Measurements from ENCODE around the gene DDIT3. TPM values are rescaled to one million over a fixed set of nuclear protein-coding genes. Genes with fewer than 3 reads are reported as not detected.

The DDIT3 gene
- total RNA-seq, 1 experiment from 2014 or later, result 45.3 TPM

- no peak for DNase-seq (ENCODE audit: low spot score)
Measured at GRCh38 chr12:57547288-57548012, 27.1 kb upstream of the DDIT3 start.

GRCh38 chr12:57546438-57547287 is 26.3 kb upstream of the DDIT3 start, which contains the start of gene DCTN2:
DCTN2 (minus strand) TSS chr12:57547192; CDS start chr12:57547063, 129 bp downstream.
- DNase-seq (ENCODE audit: low spot score), result peak; percentile 97

DNA sequence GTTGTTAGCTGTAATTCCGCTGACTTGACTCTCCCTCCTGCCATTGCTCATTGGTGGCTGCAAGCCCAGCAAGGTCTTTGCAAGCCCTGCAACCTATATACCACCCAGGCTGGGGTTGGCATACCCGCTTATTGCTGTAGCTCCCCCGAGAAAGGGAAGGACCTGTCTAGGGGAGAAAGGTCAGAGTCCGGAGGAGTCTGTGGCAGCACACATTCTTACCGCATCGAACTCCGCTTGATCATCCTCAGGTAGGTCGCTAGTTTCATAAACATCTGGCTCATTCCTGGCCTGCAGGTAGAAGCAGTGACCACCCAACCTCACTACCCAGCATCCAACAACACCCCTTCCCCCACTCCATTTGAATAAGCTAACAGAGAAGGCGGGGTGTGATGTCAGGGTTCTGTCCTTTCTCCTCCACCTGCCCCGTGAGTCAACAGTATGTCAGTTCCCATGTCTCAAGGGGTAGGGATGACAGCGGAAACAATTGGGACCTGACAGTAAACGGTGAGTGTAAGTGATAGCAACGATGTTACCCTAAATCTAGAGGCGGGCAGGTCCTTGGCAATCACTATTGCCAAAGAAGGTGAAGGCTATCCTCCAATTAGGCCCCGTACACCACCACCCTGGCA is 25.6 kb upstream of the DDIT3 start:
- DNase-seq (ENCODE audit: low spot score), result peak; percentile 30

DNA sequence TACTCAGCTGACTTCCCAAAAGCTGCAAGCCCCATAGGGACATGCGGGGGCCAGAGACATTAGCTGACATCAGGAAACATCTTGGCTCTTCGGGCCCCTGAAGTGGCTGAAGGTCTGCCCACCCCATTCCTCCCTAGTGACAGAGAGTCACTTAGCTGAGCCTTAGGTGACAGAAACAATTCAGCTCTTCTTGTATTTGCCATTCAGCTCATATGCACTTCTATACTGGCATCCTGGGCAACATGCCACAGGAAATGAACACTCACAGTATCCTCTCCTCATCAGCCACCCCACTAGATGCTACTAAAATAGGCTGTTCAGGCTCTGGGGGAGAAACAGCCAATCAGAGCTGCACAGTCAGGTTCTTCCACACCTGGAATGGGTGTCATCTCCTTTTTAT is 23.3 kb upstream of the DDIT3 start:
- peak; percentile 20 for DNase-seq (ENCODE audit: low spot score)

DNA sequence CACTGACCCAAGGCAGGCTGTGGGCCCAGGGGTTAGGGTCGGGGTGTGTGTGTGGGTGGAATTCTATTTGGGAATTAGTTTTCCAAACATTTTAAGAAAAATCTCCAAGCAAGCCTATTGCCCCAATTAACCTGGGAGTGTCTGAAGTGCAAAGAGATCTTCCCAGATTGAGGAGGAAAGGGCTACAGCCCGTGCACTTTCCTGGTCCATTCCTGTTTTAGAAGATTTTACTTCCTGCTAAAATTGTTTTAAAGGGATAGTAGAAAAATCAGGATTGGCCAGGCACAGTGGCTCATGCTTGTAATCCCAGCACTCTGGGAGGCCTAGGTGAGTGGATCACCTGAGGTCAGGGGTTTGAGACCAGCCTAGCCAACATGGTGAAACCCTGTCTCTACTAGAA is 21.4 kb upstream of the DDIT3 start:
- DNase-seq (ENCODE audit: low spot score), result no peak

- DNase-seq (ENCODE audit: low spot score), result no peak
Measured at GRCh38 chr12:57541001-57541400, 20.7 kb upstream of the DDIT3 start.

GRCh38 chr12:57539134-57539768 is 18.9 kb upstream of the DDIT3 start:
- no peak for DNase-seq (ENCODE audit: low spot score)

GRCh38 chr12:57536597-57536942 is 16.3 kb upstream of the DDIT3 start:
- DNase-seq (ENCODE audit: low spot score), result no peak

- DNase-seq (ENCODE audit: low spot score), result no peak
Measured at GRCh38 chr12:57535764-57536596, 15.7 kb upstream of the DDIT3 start.

GRCh38 chr12:57534991-57535543 is 14.8 kb upstream of the DDIT3 start:
- DNase-seq (ENCODE audit: low spot score), result no peak

- no peak for DNase-seq (ENCODE audit: low spot score)
Measured at GRCh38 chr12:57534250-57534649, 13.9 kb upstream of the DDIT3 start.

- no peak for DNase-seq (ENCODE audit: low spot score)
Measured at GRCh38 chr12:57533108-57533507, 12.8 kb upstream of the DDIT3 start.

DNA sequence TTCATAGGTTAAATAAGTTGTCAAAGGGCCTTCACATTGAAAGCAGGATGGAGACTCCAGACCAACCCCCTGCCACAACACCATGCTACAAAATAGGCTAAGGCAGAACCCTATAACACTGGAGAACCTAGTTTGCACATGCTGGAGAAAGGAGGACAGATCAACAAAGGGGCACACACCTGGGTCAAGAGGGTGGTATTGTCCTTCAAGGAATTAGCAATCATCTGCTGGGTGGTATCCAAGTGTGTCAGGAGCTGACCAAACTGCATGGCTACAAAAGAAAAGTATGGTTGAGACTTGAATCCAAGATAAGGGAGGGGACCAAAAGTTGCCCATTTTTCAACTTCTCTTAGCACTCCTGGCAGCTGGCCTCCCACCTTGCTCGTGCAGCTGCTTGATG is 11.5 kb upstream of the DDIT3 start:
- no peak for DNase-seq (ENCODE audit: low spot score)

GRCh38 chr12:57530396-57531142 is 10.3 kb upstream of the DDIT3 start:
- DNase-seq (ENCODE audit: low spot score), result no peak

- no peak for DNase-seq (ENCODE audit: low spot score)
Measured at GRCh38 chr12:57529831-57530230, 9.5 kb upstream of the DDIT3 start.

DNA sequence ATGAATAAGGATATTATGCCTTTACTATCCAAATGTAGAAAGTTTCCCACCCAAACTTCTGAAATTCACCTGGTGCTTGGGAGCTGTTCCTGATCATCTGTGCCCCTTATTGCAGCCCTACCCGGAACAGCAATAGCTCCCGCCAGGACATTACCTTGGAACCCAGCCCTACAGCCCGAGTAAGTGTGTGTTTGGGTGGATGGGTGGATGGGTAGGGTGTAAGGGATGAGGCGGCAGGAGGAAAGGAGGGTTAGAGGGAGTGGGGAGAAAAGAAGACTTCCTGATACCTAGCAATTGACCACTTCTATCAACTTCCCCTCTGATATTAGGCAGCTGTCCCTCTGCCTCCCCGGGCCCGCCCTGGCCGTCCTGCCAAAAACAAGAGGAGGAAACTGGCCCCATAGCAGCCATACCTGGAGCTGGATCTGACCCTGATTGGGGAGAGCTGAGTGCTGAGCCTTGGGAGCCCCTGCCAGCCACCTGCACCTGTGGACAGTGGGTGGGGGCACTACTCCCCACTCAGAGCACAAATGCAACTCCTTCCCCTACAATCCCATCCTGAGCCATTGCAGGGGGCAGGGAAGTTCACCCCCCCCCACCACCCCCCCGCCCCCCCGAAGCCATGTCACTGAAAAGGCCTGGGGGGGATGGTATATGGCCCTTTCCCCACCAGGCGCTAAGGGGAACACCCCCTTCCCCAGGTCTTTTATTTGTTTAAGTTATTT is 8.7 kb upstream of the DDIT3 start:
- no peak for DNase-seq (ENCODE audit: low spot score)

DNA sequence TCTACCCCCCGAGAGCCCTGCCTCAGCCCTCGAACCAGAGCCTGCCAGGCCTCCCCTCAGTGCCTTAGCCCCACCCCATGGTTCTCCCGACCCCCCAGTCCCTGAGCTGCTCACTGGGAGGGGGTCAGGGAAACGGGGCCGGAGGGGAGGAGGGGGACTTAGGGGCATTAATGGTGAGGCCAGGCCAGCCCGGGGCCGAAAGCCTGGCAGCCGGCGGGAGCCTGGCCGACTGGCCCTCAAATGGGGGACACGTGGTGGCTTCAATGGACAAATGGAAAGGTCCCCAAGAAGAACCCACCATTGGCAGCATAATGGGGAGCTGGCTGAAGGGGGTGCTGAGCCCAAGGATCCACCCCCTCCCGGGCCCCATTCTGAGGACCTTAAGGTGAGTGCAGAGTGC is 7.9 kb upstream of the DDIT3 start:
- DNase-seq (ENCODE audit: low spot score), result no peak

- DNase-seq (ENCODE audit: low spot score), result no peak
Measured at GRCh38 chr12:57527184-57527583, 6.9 kb upstream of the DDIT3 start.

DNA sequence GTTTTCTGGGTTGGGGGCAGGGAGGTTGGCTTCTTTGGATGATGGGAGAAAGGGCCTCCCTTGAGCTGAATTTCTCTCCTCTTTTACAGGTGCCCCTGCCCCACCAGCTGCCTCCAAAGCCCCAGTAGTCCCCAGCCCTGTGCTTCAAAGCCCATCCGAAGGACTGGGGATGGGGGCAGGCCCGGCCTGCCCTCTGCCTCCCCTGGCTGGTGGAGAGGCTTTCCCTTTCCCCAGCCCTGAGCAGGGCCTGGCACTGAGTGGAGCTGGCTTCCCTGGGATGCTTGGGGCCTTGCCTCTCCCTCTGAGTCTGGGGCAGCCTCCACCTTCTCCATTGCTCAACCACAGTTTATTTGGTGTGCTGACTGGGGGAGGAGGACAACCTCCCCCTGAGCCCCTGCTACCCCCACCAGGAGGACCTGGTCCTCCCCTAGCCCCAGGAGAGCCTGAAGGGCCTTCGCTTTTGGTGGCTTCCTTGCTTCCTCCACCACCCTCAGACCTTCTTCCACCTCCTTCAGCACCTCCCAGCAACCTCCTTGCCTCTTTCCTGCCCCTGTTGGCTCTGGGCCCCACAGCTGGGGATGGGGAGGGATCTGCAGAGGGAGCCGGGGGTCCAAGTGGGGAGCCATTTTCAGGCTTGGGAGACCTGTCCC is 6.3 kb upstream of the DDIT3 start:
- no peak for DNase-seq (ENCODE audit: low spot score)
